Mammary epithelial cell (primary cell): ENCODE measurements around the gene GRM4.

Experiments used
- EZH2 ChIP-seq: IDR thresholded peaks from 2 replicates; pipeline ENCODE4 v1.6.1; 2012; ENCODE audit warnings: low read length, inconsistent platforms, borderline replicate concordance
- TF ChIP-seq, protein P1 (sequence below), 2 donors: IDR thresholded peaks in 1 of 2; conservative IDR thresholded peaks in 1 of 2; 2 replicates each; pipeline ENCODE4 v1.5.1; 2011 to 2012; ENCODE audit warnings: inconsistent platforms in 2 of 2, low read length in 2 of 2, mild to moderate bottlenecking in 2 of 2, control low read depth in 1 of 2, low read depth in 1 of 2; ENCODE audit not compliant: insufficient read depth in 1 of 2; ENCODE audit errors: extremely low read depth in 1 of 2

- TF ChIP-seq, protein P1, sequence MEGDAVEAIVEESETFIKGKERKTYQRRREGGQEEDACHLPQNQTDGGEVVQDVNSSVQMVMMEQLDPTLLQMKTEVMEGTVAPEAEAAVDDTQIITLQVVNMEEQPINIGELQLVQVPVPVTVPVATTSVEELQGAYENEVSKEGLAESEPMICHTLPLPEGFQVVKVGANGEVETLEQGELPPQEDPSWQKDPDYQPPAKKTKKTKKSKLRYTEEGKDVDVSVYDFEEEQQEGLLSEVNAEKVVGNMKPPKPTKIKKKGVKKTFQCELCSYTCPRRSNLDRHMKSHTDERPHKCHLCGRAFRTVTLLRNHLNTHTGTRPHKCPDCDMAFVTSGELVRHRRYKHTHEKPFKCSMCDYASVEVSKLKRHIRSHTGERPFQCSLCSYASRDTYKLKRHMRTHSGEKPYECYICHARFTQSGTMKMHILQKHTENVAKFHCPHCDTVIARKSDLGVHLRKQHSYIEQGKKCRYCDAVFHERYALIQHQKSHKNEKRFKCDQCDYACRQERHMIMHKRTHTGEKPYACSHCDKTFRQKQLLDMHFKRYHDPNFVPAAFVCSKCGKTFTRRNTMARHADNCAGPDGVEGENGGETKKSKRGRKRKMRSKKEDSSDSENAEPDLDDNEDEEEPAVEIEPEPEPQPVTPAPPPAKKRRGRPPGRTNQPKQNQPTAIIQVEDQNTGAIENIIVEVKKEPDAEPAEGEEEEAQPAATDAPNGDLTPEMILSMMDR (conservative IDR thresholded peaks at IDR 0.05 in 1 of 2, IDR thresholded peaks at IDR 0.05 in 1 of 2; ENCODE audit: extremely low read depth in 1 of 2, insufficient read depth in 1 of 2, low read depth in 1 of 2, low read length in 2 of 2), result no peak
- no peak for TF ChIP-seq EZH2
Measured at GRCh38 chr6:34057790-34058189, 88.1 kb downstream of the GRM4 start.
